K562 (cell line): ENCODE results near the gene VAMP8. TPM values are rescaled to one million over a fixed set of nuclear protein-coding genes. Genes with fewer than 3 reads are reported as not detected.

Source experiments
- ATAC-seq: fragments of 200-7000 bp; cut with Tn5 transposase; 3 replicates; pipeline ENCODE4 v1.9.1; 2020; ENCODE audit warnings: moderate library complexity
- BruUV-seq: library from RNA; stranded (reverse); fragments of 400-500 nt; replicated peaks from 2 replicates; lab custom pipeline; 2021; lab: Mats Ljungman, UMichigan
- CTCF ChIA-PET: fragments of 300-600 bp; formaldehyde crosslinking; extraction: SDS; loops from one replicate; lab custom pipeline; 2021; ENCODE audit warnings: low intra/inter-chr PET ratio; lab: Yijun Ruan, JAX
- POLR2A ChIA-PET: fragments of 300-600, 350-650 bp; sonication (Branson Sonifier 250); formaldehyde crosslinking; extraction: SDS; loops from one replicate; lab custom pipeline; 2021; ENCODE audit warnings: antibody characterized with exemption, inconsistent platforms; lab: Yijun Ruan, JAX
- DNase-seq, 4 experiments: peaks; one replicate each; pipeline versions ENCODE4 v3.0.0 to v3.0.0-alpha.2; 2011 to 2018; ENCODE audit warnings: low spot score in 3 of 4, mixed read lengths in 3 of 4; ENCODE audit errors: extremely low read depth in 1 of 4
- FAIRE-seq: peaks from 2 replicates; lab custom pipeline; 2011; peaks lifted over from hg19 to GRCh38; lab: Jason Lieb, UNC
- H2AFZ ChIP-seq: 2 replicates; pipeline ENCODE4 v1.6.0; 2011; ENCODE audit warnings: low read depth, low read length, control low read depth, inconsistent platforms
- H3K27ac ChIP-seq: fragments of 200-600 bp; 3 replicates; pipeline ENCODE4 v1.8.0; 2011; ENCODE audit warnings: low read depth, mild to moderate bottlenecking, control low read depth, inconsistent platforms, low read length, moderate library complexity, mixed read lengths; ENCODE audit errors: extremely low read depth
- H3K27me3 ChIP-seq, 2 experiments: fragments of 300-600 bp in 1 of 2; 2 replicates in 1 of 2; 3 replicates in 1 of 2; pipeline versions ENCODE4 v1.6.0 to v1.8.0; 2011; ENCODE audit warnings: inconsistent platforms in 2 of 2, low read length in 2 of 2, mild to moderate bottlenecking in 1 of 2, mixed read lengths in 1 of 2, moderate library complexity in 1 of 2; ENCODE audit not compliant: control insufficient read depth in 2 of 2, insufficient read depth in 2 of 2
- H3K36me3 ChIP-seq: fragments of 300-600 bp; 3 replicates; pipeline ENCODE4 v1.8.0; 2011; ENCODE audit warnings: mild to moderate bottlenecking, low read length, inconsistent platforms; ENCODE audit not compliant: control insufficient read depth, insufficient read depth
- H3K4me1 ChIP-seq, 2 experiments: fragments of 200-600 bp in 1 of 2; replicated peaks in 1 of 2; 2 replicates in 1 of 2; 3 replicates in 1 of 2; pipeline versions ENCODE4 v1.5.1 to v1.8.0; 2011; ENCODE audit warnings: inconsistent platforms in 2 of 2, low read length in 2 of 2, mild to moderate bottlenecking in 1 of 2, mixed read lengths in 1 of 2, moderate library complexity in 1 of 2; ENCODE audit not compliant: control insufficient read depth in 2 of 2, insufficient read depth in 2 of 2
- H3K4me2 ChIP-seq: 2 replicates; pipeline ENCODE4 v1.6.1; 2011; ENCODE audit warnings: low read length, control low read depth, inconsistent platforms, mixed read lengths; ENCODE audit not compliant: insufficient read depth
- H3K4me3 ChIP-seq: fragments of 200-600 bp; sonication (generic), shearing (Covaris generic); 2 replicates; pipeline ENCODE4 v1.5.1; 2016; ENCODE audit warnings: control low read depth, inconsistent platforms
- H3K79me2 ChIP-seq: fragments of 200-600 bp; 3 replicates; pipeline ENCODE4 v1.8.0; 2011; ENCODE audit warnings: low read length, inconsistent platforms; ENCODE audit not compliant: control insufficient read depth, insufficient read depth
- H3K9ac ChIP-seq, 2 experiments: 2 replicates each; pipeline versions ENCODE4 v1.6.0 to v1.6.1; 2011; ENCODE audit warnings: low read depth in 2 of 2, low read length in 2 of 2, control low read depth in 1 of 2, inconsistent platforms in 1 of 2, mild to moderate bottlenecking in 1 of 2, mixed read lengths in 1 of 2; ENCODE audit not compliant: insufficient read depth in 1 of 2
- H3K9me1 ChIP-seq: one replicate; pipeline ENCODE4 v1.6.0; 2011; ENCODE audit warnings: inconsistent platforms, mild to moderate bottlenecking, low read length, moderate library complexity; ENCODE audit not compliant: control insufficient read depth, insufficient read depth
- H3K9me3 ChIP-seq: replicated peaks from 2 replicates; pipeline ENCODE4 v1.5.1; 2011; ENCODE audit warnings: low read depth, low read length, inconsistent platforms; ENCODE audit not compliant: control insufficient read depth, insufficient read depth
- H4K20me1 ChIP-seq: replicated peaks from 2 replicates; pipeline ENCODE4 v1.6.1; 2011; ENCODE audit warnings: low read length, inconsistent platforms, mixed read lengths; ENCODE audit not compliant: control insufficient read depth, insufficient read depth
- CGGBP1 ChIP-seq: fragments of 250-450 bp; sonication (Bioruptor Pico); IDR thresholded peaks from 2 replicates; pipeline ENCODE4 v1.9.0; 2021; ENCODE audit warnings: mild to moderate bottlenecking
- E4F1 ChIP-seq: fragments of 250-450 bp; sonication (Bioruptor Pico); IDR thresholded peaks from 2 replicates; pipeline ENCODE4 v1.5.0; 2021; ENCODE audit warnings: mild to moderate bottlenecking, borderline replicate concordance
- GABPB2 ChIP-seq: fragments of 250-450 bp; sonication (Bioruptor Pico); conservative IDR thresholded peaks from 2 replicates; pipeline ENCODE4 v1.5.1; 2021; ENCODE audit warnings: mild to moderate bottlenecking
- HNRNPLL ChIP-seq: fragments of 200-400 bp; formaldehyde crosslinking; IDR thresholded peaks from 2 replicates; pipeline ENCODE4 v1.6.1; 2017; ENCODE audit warnings: low read length, low read depth, mild to moderate bottlenecking; ENCODE audit not compliant: poor library complexity, severe bottlenecking
- MIER1 ChIP-seq: fragments of 450-650 bp; IDR thresholded peaks from 2 replicates; pipeline ENCODE4 v1.6.1; 2016; ENCODE audit warnings: antibody characterized with exemption, mild to moderate bottlenecking, low read depth
- RFX1 ChIP-seq: fragments of 450-650 bp; IDR thresholded peaks from 2 replicates; pipeline ENCODE4 v1.6.1; 2016; ENCODE audit warnings: mild to moderate bottlenecking, moderate library complexity
- SP2 ChIP-seq: IDR thresholded peaks from 2 replicates; pipeline ENCODE4 v1.6.1; 2011; ENCODE audit warnings: mild to moderate bottlenecking, low read depth, low read length, moderate library complexity; ENCODE audit not compliant: poor library complexity, severe bottlenecking; ENCODE audit errors: extremely low read depth
- SRSF7 ChIP-seq: fragments of 200-400 bp; formaldehyde crosslinking; optimal IDR thresholded peaks from 2 replicates; pipeline ENCODE3; 2017; ENCODE audit warnings: mild to moderate bottlenecking, low read depth, low read length
- TCF3 ChIP-seq: sonication (generic); formaldehyde crosslinking; IDR thresholded peaks from 2 replicates; pipeline ENCODE4 v1.4.0; 2020; ENCODE audit warnings: mild to moderate bottlenecking, missing genetic modification reagents
- WGBS: fragments of 100-300 bp; shearing (Covaris generic); methylation state at CpG from one replicate; pipeline ENCODE4 v1.1.6; 2016; ENCODE audit warnings: low coverage, mixed read lengths; ENCODE audit not compliant: insufficient coverage; ENCODE audit errors: missing lambda C conversion rate; 5-methylcytosine and 5-hydroxymethylcytosine counted together
- in situ Hi-C: fragments of 300-500 bp; cut with MboI; formaldehyde crosslinking; loops from 4 replicates; pipeline ENCODE4 v1.15.0; 2018; ENCODE audit warnings: inconsistent platforms, mixed read lengths
- intact Hi-C: fragments of 100-400 bp; cut with micrococcal nuclease; formaldehyde crosslinking; loops from 2 replicates; pipeline ENCODE4 v1.14.2; 2022
- polyA plus RNA-seq, 8 experiments: library from polyadenylated mRNA; depleted of rRNA in 4 of 8; stranded (reverse) in 5 of 8; unstranded in 3 of 8; fragments of >200 nt; fragmentation: Nextera tagmentation in 2 of 8; fragmentation: Illumina TruSeq in 1 of 8; extraction: Ambion mirVana in 2 of 8; extraction: Trizol in 1 of 8; gene quantifications; 2 replicates each; pipeline versions ENCODE4 v1.2.1 to v1.2.3, GENCODE V29; 2011 to 2014; ENCODE audit warnings: inconsistent platforms in 1 of 8, missing spikeins in 1 of 8
- total RNA-seq, 7 experiments: library from RNA; depleted of rRNA in 6 of 7; stranded (reverse); fragments of >200 nt in 6 of 7; fragmentation: Illumina TruSeq in 2 of 7; extraction: Trizol in 2 of 7; gene quantifications; 2 replicates each; pipeline versions ENCODE4 v1.2.1 to v1.2.3, GENCODE V29; 2011 to 2021; ENCODE audit warnings: low replicate concordance in 1 of 7
- TF ChIP-seq, protein P1 (sequence below): IDR thresholded peaks from 2 replicates; pipeline ENCODE4 v1.6.1; 2011; ENCODE audit not compliant: insufficient read length; ENCODE audit errors: extremely low read depth
- TF ChIP-seq, protein P2 (sequence below): sonication (generic); formaldehyde crosslinking; IDR thresholded peaks from 2 replicates; pipeline ENCODE4 v1.8.0; 2023; ENCODE audit warnings: missing genetic modification reagents, mild to moderate bottlenecking, borderline replicate concordance

VAMP8 gene
- total and polyA plus RNA-seq, 9 of the 15 experiments (the other 6 are each of a cell fraction or from before 2014, with no cell fraction given), result 107 to 571 (median 248) TPM

- WGBS, result 86% methylated on average over 5 of the region's 5 CpGs
- in situ Hi-C loops, result no loop called here
- no peak overlapping the region for H2AFZ ChIP-seq
- H3K79me2 ChIP-seq, result peaks cover 21% of the 10 kb centered on the region
- H3K9me1 ChIP-seq, result no peaks in the 10 kb centered on the region
- H3K4me1 ChIP-seq, result no peaks in the 10 kb centered on the region
- ChIA-PET CTCF (no interaction called here), POLR2A (no interaction called here)
- no peaks in the 10 kb centered on the region for H4K20me1 ChIP-seq
- ATAC-seq (no peak), FAIRE-seq (no peak), DNase-seq (no peak)
- H3K9ac ChIP-seq, result no peak overlapping the region
- no peak overlapping the region for H3K4me3 ChIP-seq
- peaks cover 95% of the 10 kb centered on the region for H3K36me3 ChIP-seq
- no peak overlapping the region for H3K27ac ChIP-seq
- no peaks in the 10 kb centered on the region for H3K9me3 ChIP-seq
- intact Hi-C loops, result no loop called here
- H3K27me3 ChIP-seq, result no peaks in the 10 kb centered on the region
- BruUV-seq, result no TSS peak
- H3K4me2 ChIP-seq, result no peak overlapping the region
- no peak for TF ChIP-seq E4F1 (CRISPR knock-in tag)
- TF ChIP-seq SP2, result no peak
- TF ChIP-seq TCF3 (CRISPR knock-in tag), result no peak
- no peak for TF ChIP-seq CGGBP1
- TF ChIP-seq, protein P1, sequence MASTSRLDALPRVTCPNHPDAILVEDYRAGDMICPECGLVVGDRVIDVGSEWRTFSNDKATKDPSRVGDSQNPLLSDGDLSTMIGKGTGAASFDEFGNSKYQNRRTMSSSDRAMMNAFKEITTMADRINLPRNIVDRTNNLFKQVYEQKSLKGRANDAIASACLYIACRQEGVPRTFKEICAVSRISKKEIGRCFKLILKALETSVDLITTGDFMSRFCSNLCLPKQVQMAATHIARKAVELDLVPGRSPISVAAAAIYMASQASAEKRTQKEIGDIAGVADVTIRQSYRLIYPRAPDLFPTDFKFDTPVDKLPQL, result no peak
- no peak for TF ChIP-seq MIER1
- TF ChIP-seq, protein P2, sequence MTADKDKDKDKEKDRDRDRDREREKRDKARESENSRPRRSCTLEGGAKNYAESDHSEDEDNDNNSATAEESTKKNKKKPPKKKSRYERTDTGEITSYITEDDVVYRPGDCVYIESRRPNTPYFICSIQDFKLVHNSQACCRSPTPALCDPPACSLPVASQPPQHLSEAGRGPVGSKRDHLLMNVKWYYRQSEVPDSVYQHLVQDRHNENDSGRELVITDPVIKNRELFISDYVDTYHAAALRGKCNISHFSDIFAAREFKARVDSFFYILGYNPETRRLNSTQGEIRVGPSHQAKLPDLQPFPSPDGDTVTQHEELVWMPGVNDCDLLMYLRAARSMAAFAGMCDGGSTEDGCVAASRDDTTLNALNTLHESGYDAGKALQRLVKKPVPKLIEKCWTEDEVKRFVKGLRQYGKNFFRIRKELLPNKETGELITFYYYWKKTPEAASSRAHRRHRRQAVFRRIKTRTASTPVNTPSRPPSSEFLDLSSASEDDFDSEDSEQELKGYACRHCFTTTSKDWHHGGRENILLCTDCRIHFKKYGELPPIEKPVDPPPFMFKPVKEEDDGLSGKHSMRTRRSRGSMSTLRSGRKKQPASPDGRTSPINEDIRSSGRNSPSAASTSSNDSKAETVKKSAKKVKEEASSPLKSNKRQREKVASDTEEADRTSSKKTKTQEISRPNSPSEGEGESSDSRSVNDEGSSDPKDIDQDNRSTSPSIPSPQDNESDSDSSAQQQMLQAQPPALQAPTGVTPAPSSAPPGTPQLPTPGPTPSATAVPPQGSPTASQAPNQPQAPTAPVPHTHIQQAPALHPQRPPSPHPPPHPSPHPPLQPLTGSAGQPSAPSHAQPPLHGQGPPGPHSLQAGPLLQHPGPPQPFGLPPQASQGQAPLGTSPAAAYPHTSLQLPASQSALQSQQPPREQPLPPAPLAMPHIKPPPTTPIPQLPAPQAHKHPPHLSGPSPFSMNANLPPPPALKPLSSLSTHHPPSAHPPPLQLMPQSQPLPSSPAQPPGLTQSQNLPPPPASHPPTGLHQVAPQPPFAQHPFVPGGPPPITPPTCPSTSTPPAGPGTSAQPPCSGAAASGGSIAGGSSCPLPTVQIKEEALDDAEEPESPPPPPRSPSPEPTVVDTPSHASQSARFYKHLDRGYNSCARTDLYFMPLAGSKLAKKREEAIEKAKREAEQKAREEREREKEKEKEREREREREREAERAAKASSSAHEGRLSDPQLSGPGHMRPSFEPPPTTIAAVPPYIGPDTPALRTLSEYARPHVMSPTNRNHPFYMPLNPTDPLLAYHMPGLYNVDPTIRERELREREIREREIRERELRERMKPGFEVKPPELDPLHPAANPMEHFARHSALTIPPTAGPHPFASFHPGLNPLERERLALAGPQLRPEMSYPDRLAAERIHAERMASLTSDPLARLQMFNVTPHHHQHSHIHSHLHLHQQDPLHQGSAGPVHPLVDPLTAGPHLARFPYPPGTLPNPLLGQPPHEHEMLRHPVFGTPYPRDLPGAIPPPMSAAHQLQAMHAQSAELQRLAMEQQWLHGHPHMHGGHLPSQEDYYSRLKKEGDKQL, result no peak
- TF ChIP-seq HNRNPLL, result no peak
- no peak for TF ChIP-seq RFX1
- no peak for TF ChIP-seq GABPB2 (CRISPR knock-in tag)
- TF ChIP-seq SRSF7, result no peak
These were observed 46.6 kb downstream of the VAMP8 start for GRCh38 chr2:85623991-85624390.
